HG03442 (cell line): ENCODE measurements around the gene FCHSD1.

Experiments
- ATAC-seq: cut with Tn5 transposase; IDR thresholded peaks from one replicate; pipeline ENCODE4 v1.9.1; 2021; ENCODE audit warnings: mild to moderate bottlenecking, moderate library complexity; ENCODE audit not compliant: unreplicated experiment

Gene FCHSD1

GRCh38 chr5:141674747-141675146 lies 23.5 kb upstream of the FCHSD1 start:
- no peak for ATAC-seq

DNA sequence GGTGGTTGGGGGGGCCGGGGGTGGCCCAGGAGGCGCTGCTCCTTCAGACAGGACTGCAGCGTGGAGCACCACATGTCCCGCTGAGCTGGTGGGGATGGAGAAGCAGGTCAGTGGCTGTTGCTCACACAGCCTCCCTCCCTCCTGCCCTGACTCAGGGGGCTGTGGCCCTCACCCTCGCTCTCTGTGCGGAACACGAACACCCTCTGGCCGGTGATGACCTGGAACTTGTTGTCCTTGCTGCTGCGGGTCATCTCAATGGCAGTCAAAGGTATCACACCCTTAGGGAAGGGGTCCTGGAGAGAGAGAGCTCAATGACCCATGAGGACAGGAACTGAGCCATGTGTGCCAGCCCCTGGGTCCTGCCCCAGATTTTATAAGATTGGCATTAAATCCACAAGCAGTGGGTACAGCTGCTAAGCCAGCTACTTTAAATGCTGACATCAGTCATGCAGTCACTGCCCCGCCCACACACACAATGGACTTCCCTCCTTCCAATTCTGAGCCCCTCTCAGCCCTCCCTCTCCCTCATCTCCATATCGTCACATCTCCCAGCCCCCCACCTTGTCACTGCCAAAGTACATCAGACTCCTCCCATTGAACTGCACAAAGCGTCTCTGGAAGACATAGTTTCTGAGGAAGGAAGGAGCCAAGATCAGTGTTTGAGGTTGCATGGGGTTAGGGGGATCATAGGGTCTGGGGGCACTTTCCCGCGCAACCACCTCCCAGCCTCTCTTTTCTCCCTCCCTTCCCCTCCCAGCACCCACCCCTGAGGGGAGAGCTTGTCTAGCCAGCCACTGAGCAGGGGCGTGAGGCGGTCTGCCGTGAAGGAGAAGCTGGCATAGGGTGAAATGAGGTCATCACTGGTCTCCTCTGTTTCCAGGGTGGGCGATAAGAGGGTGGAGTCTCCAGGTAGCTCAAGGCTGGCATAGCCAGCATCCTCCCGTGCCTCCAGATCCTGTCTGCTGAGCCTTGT lies 21.9 kb upstream of the FCHSD1 start:
- ATAC-seq, result no peak

- ATAC-seq, result no peak
Measured at GRCh38 chr5:141672071-141672840, 21.0 kb upstream of the FCHSD1 start.

GRCh38 chr5:141669520-141669919 lies 18.3 kb upstream of the FCHSD1 start:
- no peak for ATAC-seq

DNA sequence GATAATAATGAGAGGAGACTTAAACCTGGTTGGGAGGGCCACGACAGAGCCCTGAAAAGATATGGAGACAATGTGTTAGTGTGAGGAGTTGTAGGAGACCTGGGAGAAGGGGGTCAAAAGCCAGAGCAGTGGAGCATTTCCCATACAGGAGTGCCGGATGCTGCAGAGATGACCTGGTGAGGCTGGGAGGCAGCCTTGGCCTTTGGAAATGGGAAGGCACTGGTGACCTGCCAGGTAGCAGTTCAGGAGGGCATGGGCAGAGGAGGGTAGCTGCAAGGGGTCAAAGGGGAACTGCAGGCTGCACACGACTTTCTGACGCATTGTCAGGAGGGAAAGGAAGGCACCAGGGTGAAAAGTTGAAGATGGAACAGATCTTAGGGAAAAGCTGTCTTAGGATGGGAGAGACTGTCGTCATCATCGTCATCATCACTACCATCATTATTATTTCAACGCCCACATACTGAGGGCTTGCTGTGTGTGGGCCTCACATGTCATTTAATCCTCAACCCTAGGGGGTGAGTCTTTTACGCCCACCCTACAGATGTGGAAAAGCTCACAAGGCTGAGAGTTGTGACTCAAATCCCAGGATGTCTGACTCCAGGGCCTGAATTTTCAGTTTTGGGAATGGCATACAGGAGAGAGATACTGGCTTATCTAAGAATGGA lies 17.5 kb upstream of the FCHSD1 start:
- no peak for ATAC-seq

- no peak for ATAC-seq
Measured at GRCh38 chr5:141665995-141666940, 15.1 kb upstream of the FCHSD1 start.

DNA sequence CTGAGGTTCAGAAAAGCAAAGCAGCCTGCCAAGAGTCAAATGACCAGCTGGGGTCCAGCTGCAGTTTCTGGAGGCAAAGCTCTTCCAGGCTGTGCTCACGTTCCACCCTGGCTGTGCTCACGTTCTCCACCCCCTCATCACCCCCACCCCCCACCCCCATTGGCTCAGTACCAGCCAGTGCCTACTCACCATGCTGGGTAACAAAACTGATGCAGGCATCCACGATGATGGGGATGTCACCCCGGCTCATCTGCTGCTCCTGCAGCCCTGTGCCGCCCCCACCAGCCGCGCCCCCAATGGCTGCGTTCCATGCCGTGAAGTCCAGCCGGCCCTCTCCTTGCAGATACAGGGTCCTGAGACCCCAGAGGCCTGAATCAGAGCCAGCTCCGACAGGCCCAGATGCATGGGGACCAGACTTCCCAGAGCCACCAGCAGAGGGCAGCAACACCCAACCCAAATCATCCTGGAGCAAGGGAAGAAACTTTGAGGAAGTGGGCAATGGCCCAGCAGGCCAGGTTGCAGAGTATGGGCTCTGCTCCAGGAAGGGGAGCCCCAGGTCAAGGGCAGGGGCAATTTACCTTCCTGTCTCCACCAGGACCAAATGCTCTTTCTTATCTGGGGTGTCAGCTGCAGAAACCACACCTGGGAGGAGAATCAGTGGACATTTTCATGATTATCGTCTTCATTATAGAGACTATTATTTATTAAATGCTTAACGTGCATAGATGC lies 13.7 kb upstream of the FCHSD1 start:
- ATAC-seq, result peak; percentile 86

DNA sequence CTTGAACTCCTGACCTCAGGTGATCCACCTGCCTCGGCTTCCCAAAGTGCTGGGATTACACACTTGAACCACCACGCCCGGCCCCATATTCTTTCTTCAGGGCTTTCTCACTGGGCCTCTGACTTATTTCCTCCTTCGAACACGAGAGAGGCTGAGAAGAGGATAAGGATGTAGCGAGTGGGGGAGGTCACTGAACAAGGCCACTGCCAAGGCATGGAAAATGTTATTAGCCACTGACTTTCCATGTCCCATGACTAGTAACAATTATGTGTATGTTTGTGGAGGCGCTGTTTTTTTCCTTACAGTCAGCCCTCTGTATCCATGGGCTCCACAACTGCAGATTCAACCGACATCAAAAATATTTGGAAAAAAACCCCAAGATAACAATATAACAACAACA lies 12.3 kb upstream of the FCHSD1 start:
- no peak for ATAC-seq

- no peak for ATAC-seq
Measured at GRCh38 chr5:141662028-141662427, 10.8 kb upstream of the FCHSD1 start.

- peak; percentile 78 for ATAC-seq
Measured at GRCh38 chr5:141657937-141658545, 6.8 kb upstream of the FCHSD1 start.

GRCh38 chr5:141657404-141657803 lies 6.2 kb upstream of the FCHSD1 start:
- ATAC-seq, result no peak

DNA sequence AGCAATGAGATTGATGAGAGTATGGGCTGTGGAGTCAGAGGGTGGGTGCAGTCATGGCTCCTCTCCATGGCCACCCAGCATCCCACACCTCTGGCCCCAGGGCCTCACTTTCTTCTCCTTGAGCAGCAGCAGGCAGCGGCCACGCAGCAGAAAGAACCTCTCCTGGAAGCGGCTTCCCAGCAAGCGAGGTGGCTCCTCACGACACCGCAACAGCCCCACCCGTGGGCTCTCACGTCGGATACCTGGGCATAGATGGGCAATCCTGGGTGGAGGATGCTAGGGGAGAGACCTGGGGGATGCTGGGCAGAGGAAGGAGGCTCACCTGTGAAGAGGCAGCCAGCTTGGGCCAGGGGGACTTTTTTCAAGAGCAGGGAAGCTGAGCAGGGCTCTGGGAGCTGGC lies 5.2 kb upstream of the FCHSD1 start:
- no peak for ATAC-seq

DNA sequence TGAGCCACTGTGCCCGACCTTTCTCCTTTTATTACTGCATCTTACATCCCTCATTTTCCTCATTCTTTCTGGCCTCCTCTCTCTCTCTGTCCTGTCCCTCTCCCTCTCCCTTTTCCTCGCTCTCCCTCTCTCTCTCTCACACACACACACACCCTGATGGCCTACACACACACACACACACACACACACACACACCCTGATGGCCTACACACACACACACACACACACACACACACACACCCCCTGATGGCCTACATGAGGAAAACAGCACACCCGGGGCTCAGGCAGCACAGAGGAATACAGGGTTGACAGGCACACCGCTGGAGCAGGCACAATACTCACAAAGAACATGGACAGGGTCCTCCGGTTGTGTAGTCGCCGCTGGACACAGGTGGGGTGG lies 3.8 kb upstream of the FCHSD1 start:
- no peak for ATAC-seq

DNA sequence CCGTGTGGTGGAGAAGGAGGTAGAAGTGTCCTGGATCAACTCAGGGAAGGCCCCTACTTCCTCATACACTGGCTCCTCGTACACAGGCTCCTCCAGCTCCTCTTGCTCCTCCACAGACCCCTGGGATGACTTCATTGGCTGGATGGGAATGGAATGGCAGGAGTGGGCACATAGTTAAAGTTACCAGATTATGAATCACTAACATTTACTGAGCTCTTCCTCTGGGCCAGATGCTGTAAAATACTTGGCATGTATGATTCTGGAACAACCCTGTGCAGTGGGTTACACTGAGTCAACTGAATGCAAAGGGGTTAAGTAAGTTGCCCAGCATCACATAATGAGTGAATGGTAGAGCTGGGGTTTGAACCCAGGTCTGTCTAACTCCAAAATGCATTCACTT lies 3.1 kb upstream of the FCHSD1 start:
- no peak for ATAC-seq

DNA sequence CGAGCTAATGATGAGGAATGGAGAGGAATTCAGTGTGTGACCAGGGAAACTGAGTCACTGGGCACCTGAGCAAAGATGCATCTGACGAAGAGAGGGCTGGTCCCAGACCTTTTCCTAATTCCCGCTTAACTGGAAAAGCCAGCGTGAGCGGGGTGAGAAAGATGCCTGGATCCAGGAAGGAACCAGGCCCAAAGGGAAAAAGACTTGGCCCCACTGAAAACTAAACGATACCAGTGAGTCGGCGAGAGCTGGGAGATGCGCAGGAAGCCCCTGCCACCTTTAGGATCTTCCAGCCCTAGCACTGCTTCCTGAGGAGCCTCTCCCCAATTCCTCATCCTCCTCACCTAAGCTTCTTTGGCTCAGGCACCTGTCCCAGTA lies 499 bp upstream of the FCHSD1 start:
- ATAC-seq, result no peak

GRCh38 chr5:141649972-141650371 lies 1.2 kb downstream of the FCHSD1 start:
- ATAC-seq, result no peak

DNA sequence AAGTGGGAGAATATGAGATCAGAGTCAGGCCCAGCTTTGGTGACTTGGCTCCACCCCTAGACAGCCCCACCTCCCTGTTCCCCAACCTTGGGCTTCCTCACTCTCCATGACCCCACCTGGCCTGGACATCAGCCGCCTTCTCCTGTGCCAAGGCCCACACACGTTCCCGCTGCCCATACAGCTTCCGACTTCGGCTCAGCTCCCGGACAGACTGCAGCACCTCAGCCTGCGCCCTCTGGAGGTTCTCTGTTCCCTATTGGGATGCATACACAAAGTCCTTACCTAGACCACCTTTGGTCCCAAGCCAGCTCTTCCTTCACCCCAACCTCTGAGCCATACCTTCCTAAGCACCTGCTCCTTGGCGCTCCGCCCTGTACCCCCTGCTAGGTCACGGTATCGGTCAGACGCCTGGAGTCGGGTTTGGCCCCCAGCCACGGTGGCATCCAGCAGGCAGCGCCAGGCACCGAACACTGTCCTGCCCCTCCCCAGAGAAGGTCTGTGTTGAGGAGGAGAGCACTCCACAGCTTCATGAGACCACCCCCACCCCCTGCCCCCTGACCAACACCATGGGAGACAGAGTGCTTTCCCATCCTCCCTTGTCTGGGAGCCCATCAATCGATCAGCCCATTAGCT lies 2.0 kb downstream of the FCHSD1 start:
- ATAC-seq, result no peak

DNA sequence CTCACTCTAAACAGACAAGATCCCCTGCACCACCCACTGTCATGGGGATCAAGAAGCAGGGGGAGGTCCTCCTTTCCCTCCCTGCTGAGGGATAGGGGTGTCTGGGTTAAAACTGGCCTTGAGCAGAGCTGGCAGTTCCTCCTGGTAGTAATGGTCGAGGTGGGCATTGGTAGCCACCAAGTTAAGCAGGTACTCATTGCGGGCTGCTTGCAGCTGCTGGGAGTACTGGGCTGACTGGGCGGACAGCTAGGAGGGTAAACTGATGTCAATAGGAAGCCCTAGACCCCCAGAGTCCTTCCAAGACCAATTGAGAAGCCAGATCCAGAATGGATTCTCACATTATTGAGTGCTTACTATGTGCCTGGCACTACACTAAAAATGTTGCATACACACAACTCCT lies 3.4 kb downstream of the FCHSD1 start:
- ATAC-seq, result no peak

- no peak for ATAC-seq
Measured at GRCh38 chr5:141647242-141647641, 4.0 kb downstream of the FCHSD1 start.
